Nephron (organoid): ENCODE data around the gene LHFPL6.

Experiments used
- H3K27ac Mint-ChIP-seq, 3 experiments: 2 replicates each; pipeline ENCODE4 v1.8.0; 2020; ENCODE audit warnings: mixed read lengths in 3 of 3, mild to moderate bottlenecking in 2 of 3, moderate library complexity in 1 of 3
- H3K27me3 Mint-ChIP-seq: 2 replicates; pipeline ENCODE4 v1.8.0; 2021; ENCODE audit warnings: low read depth, mild to moderate bottlenecking, moderate library complexity, mixed read lengths
- H3K36me3 Mint-ChIP-seq: 2 replicates; pipeline ENCODE4 v1.8.0; 2020; ENCODE audit warnings: low read depth, mixed read lengths
- H3K4me1 Mint-ChIP-seq: 2 replicates; pipeline ENCODE4 v1.8.0; 2020; ENCODE audit warnings: mixed read lengths
- H3K4me3 Mint-ChIP-seq, 3 experiments: 2 replicates each; pipeline ENCODE4 v1.8.0; 2020; ENCODE audit warnings: mild to moderate bottlenecking in 3 of 3, mixed read lengths in 3 of 3, moderate library complexity in 2 of 3
- H3K9me3 Mint-ChIP-seq: 2 replicates; pipeline ENCODE4 v1.8.0; 2020; ENCODE audit warnings: mixed read lengths
- TF ChIP-seq, protein P1 (sequence below), 3 experiments: fragments of 200-600 bp; sonication (generic); IDR thresholded peaks; one replicate each; pipeline ENCODE4 v1.5.0; 2021; ENCODE audit warnings: antibody characterized with exemption in 3 of 3; ENCODE audit not compliant: unreplicated experiment in 3 of 3

LHFPL6 gene

DNA sequence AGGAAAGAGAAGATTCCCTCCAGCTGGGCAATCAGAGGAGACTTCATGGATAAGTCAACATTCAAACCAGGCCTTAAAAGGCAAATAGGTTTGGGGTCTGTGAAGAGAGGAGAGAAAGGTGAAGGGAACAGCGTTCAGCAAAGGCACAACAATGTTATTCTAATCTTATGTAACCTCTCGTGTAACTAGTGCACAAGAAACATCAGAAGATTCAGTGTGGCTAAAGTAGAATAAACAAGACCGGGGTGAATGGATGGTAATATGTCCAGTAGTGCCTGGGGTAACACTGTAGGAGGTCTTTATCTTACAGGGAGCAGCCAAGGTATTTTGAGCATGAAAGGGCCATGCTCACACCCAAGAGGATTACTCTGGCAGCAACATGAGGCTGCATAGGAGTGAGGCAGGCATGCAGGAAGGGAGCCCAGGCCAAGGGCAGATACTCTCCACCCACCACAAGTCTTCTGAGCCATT is 24.1 kb downstream of the LHFPL6 start:
- peaks cover 5% of the 10 kb centered on the region for H3K36me3 Mint-ChIP-seq
- no peak overlapping the region for H3K4me3 Mint-ChIP-seq
- no peak overlapping the region for H3K27ac Mint-ChIP-seq
- H3K27me3 Mint-ChIP-seq = no peaks in the 10 kb centered on the region
- H3K4me1 Mint-ChIP-seq = peaks cover 62% of the 10 kb centered on the region
- no peaks in the 10 kb centered on the region for H3K9me3 Mint-ChIP-seq
- TF ChIP-seq, protein P1, sequence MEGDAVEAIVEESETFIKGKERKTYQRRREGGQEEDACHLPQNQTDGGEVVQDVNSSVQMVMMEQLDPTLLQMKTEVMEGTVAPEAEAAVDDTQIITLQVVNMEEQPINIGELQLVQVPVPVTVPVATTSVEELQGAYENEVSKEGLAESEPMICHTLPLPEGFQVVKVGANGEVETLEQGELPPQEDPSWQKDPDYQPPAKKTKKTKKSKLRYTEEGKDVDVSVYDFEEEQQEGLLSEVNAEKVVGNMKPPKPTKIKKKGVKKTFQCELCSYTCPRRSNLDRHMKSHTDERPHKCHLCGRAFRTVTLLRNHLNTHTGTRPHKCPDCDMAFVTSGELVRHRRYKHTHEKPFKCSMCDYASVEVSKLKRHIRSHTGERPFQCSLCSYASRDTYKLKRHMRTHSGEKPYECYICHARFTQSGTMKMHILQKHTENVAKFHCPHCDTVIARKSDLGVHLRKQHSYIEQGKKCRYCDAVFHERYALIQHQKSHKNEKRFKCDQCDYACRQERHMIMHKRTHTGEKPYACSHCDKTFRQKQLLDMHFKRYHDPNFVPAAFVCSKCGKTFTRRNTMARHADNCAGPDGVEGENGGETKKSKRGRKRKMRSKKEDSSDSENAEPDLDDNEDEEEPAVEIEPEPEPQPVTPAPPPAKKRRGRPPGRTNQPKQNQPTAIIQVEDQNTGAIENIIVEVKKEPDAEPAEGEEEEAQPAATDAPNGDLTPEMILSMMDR (IDR thresholded peaks at IDR 0.05; ENCODE audit: unreplicated experiment in 3 of 3) = no peak

DNA sequence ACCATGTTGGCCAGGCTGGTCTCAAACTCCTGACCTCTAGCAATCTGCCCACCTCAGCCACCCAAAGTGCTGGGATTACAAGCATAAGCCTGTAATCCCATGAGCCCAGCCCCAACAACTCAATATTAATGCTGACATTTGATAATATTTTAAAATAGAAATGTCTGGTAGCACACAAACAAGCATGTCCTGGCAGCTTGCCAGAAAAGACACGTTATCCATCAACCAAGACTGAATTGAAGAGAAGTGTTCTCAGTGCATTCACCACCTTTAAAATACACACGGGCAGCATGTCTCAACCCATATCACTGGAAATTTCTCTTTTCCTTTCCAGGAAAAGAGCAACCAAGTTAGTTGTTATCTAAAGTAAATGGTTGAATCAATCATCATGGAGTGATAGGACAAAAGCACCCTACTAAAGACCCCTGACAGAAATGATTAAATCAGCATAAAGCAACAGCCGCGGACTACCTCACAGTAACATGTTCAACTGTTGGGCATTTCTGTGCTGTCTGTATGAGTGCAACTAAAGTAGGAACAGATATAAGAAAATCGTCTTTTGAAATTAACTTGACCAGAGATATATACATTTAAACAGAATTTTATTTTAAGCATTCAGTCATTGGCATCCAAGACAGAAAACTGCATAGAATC is 25.0 kb downstream of the LHFPL6 start:
- peaks cover 59% of the 10 kb centered on the region for H3K4me1 Mint-ChIP-seq
- TF ChIP-seq, protein P1 (IDR thresholded peaks at IDR 0.05; ENCODE audit: unreplicated experiment in 3 of 3) = no peak
- peaks cover 5% of the 10 kb centered on the region for H3K36me3 Mint-ChIP-seq
- no peaks in the 10 kb centered on the region for H3K9me3 Mint-ChIP-seq
- H3K27me3 Mint-ChIP-seq = no peaks in the 10 kb centered on the region
- H3K27ac Mint-ChIP-seq = peak overlapping the region in 2 of 3 experiments; percentile 6 to 27
- no peak overlapping the region for H3K4me3 Mint-ChIP-seq

DNA sequence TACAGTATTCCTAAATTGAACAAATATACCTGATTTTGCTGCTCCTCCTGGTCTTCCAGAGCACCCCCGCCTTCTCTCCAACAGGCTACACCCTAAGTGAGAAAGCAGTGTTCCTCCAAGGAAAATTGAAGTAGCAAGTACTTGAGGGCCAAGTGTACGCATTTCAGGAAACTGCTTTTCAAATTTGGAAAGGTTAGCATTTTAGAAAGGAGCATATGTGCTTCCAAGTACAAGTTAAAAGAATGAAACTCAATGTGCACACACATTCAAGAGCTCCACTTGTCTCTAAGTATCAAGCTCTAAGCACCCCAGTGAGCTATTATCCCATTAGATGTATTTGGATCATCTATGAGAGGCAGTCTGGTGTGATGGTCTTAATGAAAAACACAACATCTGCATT is 25.8 kb downstream of the LHFPL6 start:
- Mint-ChIP-seq H3K27me3 (no peaks in the 10 kb centered on the region), H3K27ac (no peak overlapping the region), H3K4me3 (no peak overlapping the region), H3K4me1 (peaks cover 62% of the 10 kb centered on the region), H3K9me3 (no peaks in the 10 kb centered on the region), H3K36me3 (peaks cover 5% of the 10 kb centered on the region)
- TF ChIP-seq, protein P1 (IDR thresholded peaks at IDR 0.05; ENCODE audit: unreplicated experiment in 3 of 3) = no peak

DNA sequence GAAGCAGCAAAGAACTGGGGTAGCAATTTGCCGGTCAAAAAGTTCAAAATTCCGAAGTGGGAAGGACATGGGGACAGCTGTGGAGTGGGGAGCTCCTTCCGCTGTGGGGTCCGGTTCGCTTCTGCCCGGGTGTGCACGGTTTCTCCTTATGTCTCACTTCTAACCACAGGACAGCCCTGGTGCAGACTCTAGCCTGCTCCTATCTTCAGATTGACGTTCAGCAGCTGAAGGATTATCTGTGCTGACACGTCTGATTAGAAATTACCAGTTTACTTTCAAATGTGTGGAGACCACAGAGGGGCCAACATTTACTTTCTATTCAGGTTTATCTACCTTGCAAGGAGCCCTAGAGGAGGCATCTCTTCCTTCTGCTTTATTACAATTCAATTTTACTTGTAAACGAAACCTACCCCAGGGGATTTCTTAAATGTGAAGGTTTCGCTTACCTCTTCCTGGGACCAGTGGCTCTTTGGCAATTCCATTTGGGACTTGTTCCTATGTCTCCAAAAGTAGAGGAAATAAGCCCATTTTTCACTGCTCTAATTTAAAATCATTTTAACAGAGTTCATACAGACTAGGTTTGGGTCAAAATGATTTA is 27.3 kb downstream of the LHFPL6 start:
- no peaks in the 10 kb centered on the region for H3K36me3 Mint-ChIP-seq
- no peaks in the 10 kb centered on the region for H3K9me3 Mint-ChIP-seq
- TF ChIP-seq, protein P1 (IDR thresholded peaks at IDR 0.05; ENCODE audit: unreplicated experiment in 3 of 3) = no peak
- H3K4me1 Mint-ChIP-seq = peaks cover 47% of the 10 kb centered on the region
- H3K27me3 Mint-ChIP-seq = no peaks in the 10 kb centered on the region
- peak overlapping the region in 1 of 3 experiments; percentile 6 for H3K27ac Mint-ChIP-seq
- H3K4me3 Mint-ChIP-seq = no peak overlapping the region

DNA sequence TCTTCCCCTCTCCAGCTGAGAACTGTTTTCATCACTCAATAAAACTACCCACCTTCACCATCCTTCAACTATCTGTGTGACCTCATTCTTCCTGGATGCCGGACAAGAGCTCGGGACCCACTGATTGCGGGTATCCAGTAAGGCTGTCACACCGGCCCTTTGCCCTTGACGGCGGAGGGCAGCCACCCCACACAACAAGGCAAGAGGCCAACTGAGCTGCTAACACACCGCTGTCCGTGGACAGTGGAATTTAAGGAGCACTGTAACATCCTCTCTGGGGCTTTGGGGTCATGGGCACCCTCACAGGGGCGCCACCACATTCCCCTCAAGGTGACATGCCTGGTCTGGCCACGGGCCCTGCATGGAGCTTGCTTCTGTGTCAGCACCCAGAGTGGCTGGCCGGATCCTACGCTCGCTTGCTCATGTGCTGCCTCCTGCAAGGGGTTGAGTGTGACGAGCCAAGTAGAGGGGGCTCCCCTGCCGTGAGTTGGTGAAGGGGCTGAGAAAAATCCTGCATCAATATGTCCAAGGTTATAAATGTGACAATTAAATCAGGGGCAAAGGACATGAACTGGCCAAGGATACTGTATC is 31.4 kb downstream of the LHFPL6 start:
- TF ChIP-seq, protein P1 (IDR thresholded peaks at IDR 0.05; ENCODE audit: unreplicated experiment in 3 of 3) = no peak
- H3K9me3 Mint-ChIP-seq = no peaks in the 10 kb centered on the region
- no peaks in the 10 kb centered on the region for H3K27me3 Mint-ChIP-seq
- no peak overlapping the region for H3K27ac Mint-ChIP-seq
- H3K4me1 Mint-ChIP-seq = peaks cover 27% of the 10 kb centered on the region
- H3K4me3 Mint-ChIP-seq = no peak overlapping the region
- H3K36me3 Mint-ChIP-seq = no peaks in the 10 kb centered on the region
